ENCODE results near the gene FAM187B.

DNA sequence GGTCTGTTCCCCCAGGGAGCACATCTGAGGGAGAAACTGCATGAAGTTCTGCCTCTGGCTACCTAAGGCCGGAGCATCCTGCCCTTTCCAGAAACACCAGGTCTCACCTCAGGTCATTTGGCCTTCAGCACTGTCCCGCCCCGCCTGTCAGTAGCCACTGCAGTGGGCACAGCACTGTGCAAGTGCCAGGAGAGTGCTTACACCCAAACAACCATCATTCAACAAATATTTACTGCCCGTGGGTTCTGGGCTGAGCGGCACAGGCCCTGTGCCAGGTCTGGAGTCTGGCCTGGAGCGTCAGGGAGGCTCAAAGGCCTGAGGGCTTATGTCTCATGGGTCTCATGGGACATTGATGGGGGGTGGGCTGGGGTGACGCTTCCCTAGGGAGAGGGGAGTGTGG is 43.0 kb upstream of the FAM187B start:
- TF ChIP-seq EP300 (IDR thresholded peaks at IDR 0.05) (no peak), POLR2A (IDR thresholded peaks at IDR 0.05) (no peak)
- TF ChIP-seq, protein P1, sequence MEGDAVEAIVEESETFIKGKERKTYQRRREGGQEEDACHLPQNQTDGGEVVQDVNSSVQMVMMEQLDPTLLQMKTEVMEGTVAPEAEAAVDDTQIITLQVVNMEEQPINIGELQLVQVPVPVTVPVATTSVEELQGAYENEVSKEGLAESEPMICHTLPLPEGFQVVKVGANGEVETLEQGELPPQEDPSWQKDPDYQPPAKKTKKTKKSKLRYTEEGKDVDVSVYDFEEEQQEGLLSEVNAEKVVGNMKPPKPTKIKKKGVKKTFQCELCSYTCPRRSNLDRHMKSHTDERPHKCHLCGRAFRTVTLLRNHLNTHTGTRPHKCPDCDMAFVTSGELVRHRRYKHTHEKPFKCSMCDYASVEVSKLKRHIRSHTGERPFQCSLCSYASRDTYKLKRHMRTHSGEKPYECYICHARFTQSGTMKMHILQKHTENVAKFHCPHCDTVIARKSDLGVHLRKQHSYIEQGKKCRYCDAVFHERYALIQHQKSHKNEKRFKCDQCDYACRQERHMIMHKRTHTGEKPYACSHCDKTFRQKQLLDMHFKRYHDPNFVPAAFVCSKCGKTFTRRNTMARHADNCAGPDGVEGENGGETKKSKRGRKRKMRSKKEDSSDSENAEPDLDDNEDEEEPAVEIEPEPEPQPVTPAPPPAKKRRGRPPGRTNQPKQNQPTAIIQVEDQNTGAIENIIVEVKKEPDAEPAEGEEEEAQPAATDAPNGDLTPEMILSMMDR (IDR thresholded peaks at IDR 0.05), result no peak

Data from gastroesophageal sphincter (tissue), 3 donors.